H1 (cell line): Measurements from ENCODE around the gene EMD. TPM values are rescaled to one million over a fixed set of nuclear protein-coding genes. Genes with fewer than 3 reads are reported as not detected.

Experiments used
- CTCF ChIA-PET: fragments of 300-600 bp; sonication (Branson Sonifier 250); formaldehyde crosslinking; loops from one replicate; lab custom pipeline; 2021; ENCODE audit not compliant: partially characterized antibody; lab: Charles Lee
- POLR2A ChIA-PET: fragments of 300-600 bp; sonication (Branson Sonifier 250); formaldehyde crosslinking; loops from one replicate; lab custom pipeline; 2021; ENCODE audit warnings: inconsistent platforms; ENCODE audit not compliant: partially characterized antibody; lab: Charles Lee
- DNase-seq, 2 experiments: peaks; one replicate each; pipeline versions ENCODE4 v3.0.0 to v3.0.0-alpha.2; 2010 to 2022; ENCODE audit warnings: low spot score in 2 of 2, low read depth in 1 of 2, mixed read lengths in 1 of 2
- FAIRE-seq: peaks from 2 replicates; lab custom pipeline; 2011; peaks lifted over from hg19 to GRCh38; lab: Jason Lieb, UNC
- H2AFZ ChIP-seq: 2 replicates; pipeline ENCODE4 v1.8.1; 2012; ENCODE audit warnings: low read length, inconsistent platforms
- H2AK5ac ChIP-seq: 2 replicates; pipeline ENCODE4 v1.6.1; 2013; ENCODE audit warnings: low read depth, low read length
- H2BK120ac ChIP-seq: replicated peaks from 2 replicates; pipeline ENCODE3; 2013; ENCODE audit warnings: low read depth, low read length, inconsistent platforms
- H2BK12ac ChIP-seq: 2 replicates; pipeline ENCODE4 v1.6.1; 2013; ENCODE audit warnings: low read depth, low read length
- H2BK15ac ChIP-seq: 2 replicates; pipeline ENCODE4 v1.6.1; 2013; ENCODE audit warnings: low read length
- H2BK20ac ChIP-seq: 2 replicates; pipeline ENCODE4 v1.6.1; 2013; ENCODE audit warnings: low read length
- H2BK5ac ChIP-seq: 2 replicates; pipeline ENCODE4 v1.6.1; 2013; ENCODE audit warnings: low read depth, low read length
- H3K14ac ChIP-seq: 2 replicates; pipeline ENCODE4 v1.6.1; 2013; ENCODE audit warnings: inconsistent platforms; ENCODE audit not compliant: insufficient read length
- H3K18ac ChIP-seq: 2 replicates; pipeline ENCODE4 v1.6.1; 2013; ENCODE audit warnings: low read length; ENCODE audit errors: extremely low read depth
- H3K23ac ChIP-seq: 2 replicates; pipeline ENCODE4 v1.6.1; 2013; ENCODE audit warnings: inconsistent platforms; ENCODE audit not compliant: insufficient read length
- H3K23me2 ChIP-seq: 2 replicates; pipeline ENCODE4 v1.6.1; 2013; ENCODE audit warnings: low read depth, low read length
- H3K27ac ChIP-seq: 2 replicates; pipeline ENCODE4 v1.6.1; 2011; ENCODE audit warnings: low read depth, low read length, inconsistent platforms
- H3K27me3 ChIP-seq, 4 experiments: replicated peaks in 1 of 4; 1 replicate in 1 of 4; 2 replicates in 3 of 4; pipeline versions ENCODE4 v1.6.1 to v1.8.1; 2011 to 2013; ENCODE audit warnings: low read length in 3 of 4, mild to moderate bottlenecking in 3 of 4, inconsistent platforms in 2 of 4, mixed read lengths in 2 of 4, moderate library complexity in 1 of 4; ENCODE audit not compliant: control insufficient read depth in 3 of 4, insufficient read depth in 3 of 4; ENCODE audit errors: extremely low read depth in 1 of 4
- H3K36me3 ChIP-seq, 4 experiments: 2 replicates each; pipeline versions ENCODE4 v1.6.1 to v1.8.1; 2011 to 2013; ENCODE audit warnings: mild to moderate bottlenecking in 4 of 4, low read length in 3 of 4, moderate library complexity in 2 of 4, control low read depth in 1 of 4, inconsistent platforms in 1 of 4; ENCODE audit not compliant: insufficient read depth in 4 of 4, control insufficient read depth in 2 of 4
- H3K4ac ChIP-seq: replicated peaks from 2 replicates; pipeline ENCODE3; 2013; ENCODE audit warnings: low read length, low read depth, mixed read lengths, inconsistent platforms; ENCODE audit not compliant: insufficient read length
- H3K4me1 ChIP-seq, 4 experiments: replicated peaks in 1 of 4; 1 replicate in 1 of 4; 2 replicates in 3 of 4; pipeline versions ENCODE4 v1.6.1 to v1.8.1; 2011 to 2013; ENCODE audit warnings: low read length in 3 of 4, inconsistent platforms in 2 of 4, mixed read lengths in 1 of 4; ENCODE audit not compliant: insufficient read depth in 4 of 4, control insufficient read depth in 3 of 4
- H3K4me2 ChIP-seq, 2 experiments: 2 replicates each; pipeline versions ENCODE4 v1.6.1 to v1.8.1; 2011 to 2013; ENCODE audit warnings: low read depth in 2 of 2, low read length in 2 of 2, control low read depth in 1 of 2, inconsistent platforms in 1 of 2, mild to moderate bottlenecking in 1 of 2; ENCODE audit not compliant: insufficient read depth in 1 of 2
- H3K4me3 ChIP-seq, 4 experiments: fragments of 200-600, 300-600 bp in 1 of 4; sonication (generic), shearing (Covaris generic), sonication (Bioruptor Twin) in 1 of 4; 2 replicates each; pipeline versions ENCODE4 v1.5.1 to v1.8.1; 2011 to 2016; ENCODE audit warnings: low read length in 4 of 4, low read depth in 3 of 4, control low read depth in 2 of 4, inconsistent platforms in 2 of 4, mild to moderate bottlenecking in 2 of 4, mixed read lengths in 1 of 4, moderate library complexity in 1 of 4; ENCODE audit not compliant: insufficient read depth in 2 of 4; ENCODE audit errors: extremely low read depth in 1 of 4
- H3K56ac ChIP-seq: replicated peaks from 2 replicates; pipeline ENCODE3; 2013; ENCODE audit warnings: low read depth, mild to moderate bottlenecking, mixed read lengths, low read length, inconsistent platforms; ENCODE audit not compliant: insufficient read length
- H3K79me1 ChIP-seq: 2 replicates; pipeline ENCODE4 v1.6.1; 2013; ENCODE audit warnings: low read depth, low read length, control low read depth
- H3K79me2 ChIP-seq, 2 experiments: 2 replicates each; pipeline versions ENCODE4 v1.6.1 to v1.8.1; 2012 to 2013; ENCODE audit warnings: low read length in 2 of 2, mild to moderate bottlenecking in 2 of 2, inconsistent platforms in 1 of 2; ENCODE audit not compliant: insufficient read depth in 2 of 2, control insufficient read depth in 1 of 2
- H3K9ac ChIP-seq, 4 experiments: replicated peaks in 1 of 4; 1 replicate in 1 of 4; 2 replicates in 3 of 4; pipeline versions ENCODE4 v1.6.1 to v1.8.1; 2011 to 2013; ENCODE audit warnings: low read depth in 3 of 4, low read length in 3 of 4, control low read depth in 2 of 4, mild to moderate bottlenecking in 2 of 4, moderate library complexity in 2 of 4, inconsistent platforms in 1 of 4; ENCODE audit errors: extremely low read depth in 1 of 4
- H3K9me3 ChIP-seq, 2 experiments: 2 replicates each; pipeline versions ENCODE4 v1.6.1 to v1.8.1; 2012 to 2013; ENCODE audit warnings: mild to moderate bottlenecking in 2 of 2, moderate library complexity in 2 of 2, control low read depth in 1 of 2, inconsistent platforms in 1 of 2, low read depth in 1 of 2, low read length in 1 of 2, mixed read lengths in 1 of 2; ENCODE audit not compliant: insufficient read depth in 2 of 2
- H4K20me1 ChIP-seq, 2 experiments: replicated peaks in 1 of 2; 2 replicates each; pipeline versions ENCODE3 to v1.8.1; 2011 to 2013; ENCODE audit warnings: inconsistent platforms in 2 of 2, low read length in 2 of 2, mild to moderate bottlenecking in 1 of 2; ENCODE audit not compliant: insufficient read depth in 2 of 2, control insufficient read depth in 1 of 2
- H4K5ac ChIP-seq: 2 replicates; pipeline ENCODE4 v1.6.1; 2013; ENCODE audit warnings: low read length, low read depth, mixed read lengths, inconsistent platforms; ENCODE audit not compliant: insufficient read length
- H4K8ac ChIP-seq: 2 replicates; pipeline ENCODE4 v1.8.0; 2013; ENCODE audit warnings: mild to moderate bottlenecking, moderate library complexity, low read length, inconsistent platforms; ENCODE audit not compliant: insufficient read depth; ENCODE audit errors: extremely low read depth
- H4K91ac ChIP-seq: replicated peaks from 2 replicates; pipeline ENCODE3; 2013; ENCODE audit warnings: low read length, mixed read lengths, inconsistent platforms; ENCODE audit not compliant: insufficient read length
- POLR2AphosphoS5 ChIP-seq: IDR thresholded peaks from 2 replicates; pipeline ENCODE4 v1.6.1; 2011; ENCODE audit warnings: low read depth, low read length
- SP2 ChIP-seq: IDR thresholded peaks from 2 replicates; pipeline ENCODE4 v1.6.1; 2012; ENCODE audit warnings: mild to moderate bottlenecking, low read length, inconsistent platforms
- WGBS, 2 experiments: shearing (Covaris generic) in 1 of 2; methylation state at CpG; one replicate each; pipeline versions ENCODE4 v1.1.6 to v1.1.7; 2013 to 2015; ENCODE audit warnings: low lambda C conversion rate in 2 of 2, mixed read lengths in 2 of 2, inconsistent platforms in 1 of 2, low coverage in 1 of 2, missing lambda C conversion rate in 1 of 2; ENCODE audit not compliant: insufficient replicate concordance in 2 of 2, insufficient coverage in 1 of 2, insufficient read length in 1 of 2; ENCODE audit errors: extremely low coverage in 1 of 2, missing lambda C conversion rate in 1 of 2; 5-methylcytosine and 5-hydroxymethylcytosine counted together
- polyA plus RNA-seq, 7 experiments: library from polyadenylated mRNA; depleted of rRNA in 3 of 7; stranded (reverse) in 5 of 7; unstranded in 2 of 7; fragments of >200 nt in 5 of 7; fragments of 200-250 nt in 2 of 7; gene quantifications; 1 replicate in 5 of 7; 2 replicates in 1 of 7; 4 replicates in 1 of 7; pipeline versions ENCODE4 v1.2.1 to v1.2.3, GENCODE V29; 2011 to 2013; ENCODE audit warnings: missing spikeins in 2 of 7, mixed read lengths in 2 of 7
- total RNA-seq: library from RNA; stranded (reverse); fragmentation: NEBNext Ultra II Directional; extraction: Animal tissue kit (Norgen Biotek cat#: 25700); gene quantifications from 2 replicates; pipeline ENCODE4 v1.2.1, GENCODE V29; 2021

The EMD gene
- total and polyA plus RNA-seq, 2 of the 8 experiments (the other 6 are each of a cell fraction or from before 2014, with no cell fraction given), result 45.5 to 109 TPM

GRCh38 chrX:154358011-154358410, 21.1 kb upstream of the EMD start:
- Histone ChIP-seq H3K27me3 (no peaks in the 10 kb centered on the region), H3K36me3 (peaks cover 44 to 97% (median 81%) of the 10 kb centered on the region in 4 experiments), H2BK12ac (no peak overlapping the region), H4K20me1 (peaks cover 9 to 49% of the 10 kb centered on the region in 2 experiments), H3K23me2 (no peaks in the 10 kb centered on the region), H3K14ac (no peak overlapping the region), H2AFZ (no peak overlapping the region), H2BK20ac (no peak overlapping the region), H2AK5ac (no peak overlapping the region), H3K9me3 (no peaks in the 10 kb centered on the region), H3K4me2 (no peak overlapping the region), H2BK120ac (no peak overlapping the region), H3K18ac (no peak overlapping the region), H3K79me2 (peaks cover 0 to 7% of the 10 kb centered on the region in 2 experiments; a peak in 2 of 4 replicates), H3K4ac (no peak overlapping the region), H3K4me1 (no peaks in the 10 kb centered on the region), H2BK15ac (no peak overlapping the region), H2BK5ac (no peak overlapping the region), H3K4me3 (no peak overlapping the region), H4K5ac (no peak overlapping the region), H3K27ac (no peak overlapping the region), H3K79me1 (no peaks in the 10 kb centered on the region; the same call in 1 of the 2 replicates), H3K9ac (no peak overlapping the region), H4K91ac (no peak overlapping the region), H3K56ac (no peak overlapping the region), H4K8ac (no peak overlapping the region), H3K23ac (no peak overlapping the region)
- DNase-seq, result no peak
- no CpG with 5 or more reads among the region's 11 CpGs for WGBS, 2 experiments
- ChIA-PET CTCF (interaction anchor here (0.8 kb wide), 1 partner anchor 15 kb away, joined by 4 read pairs; no protein-coding TSS in a partner anchor), POLR2A (interaction anchor here (4.1 to 15.6 kb wide), 2 partner anchors 8 to 9 kb away, joined by 46 to 348 read pairs; no protein-coding TSS in a partner anchor)
- TF ChIP-seq SP2 (no peak), POLR2AphosphoS5 (peak; percentile 40; the same call in 1 of the 2 replicates)
- no peak for FAIRE-seq
